Keratinocyte (primary cell): ENCODE measurements around the gene NIM1K. TPM values are rescaled to one million over a fixed set of nuclear protein-coding genes. Genes with fewer than 3 reads are reported as not detected.

Experiments
- DNase-seq: peaks from one replicate; pipeline ENCODE4 v3.0.0-alpha.2; 2011; ENCODE audit warnings: low read depth, missing footprints, low spot score
- FAIRE-seq: peaks from 2 replicates; lab custom pipeline; 2011; peaks lifted over from hg19 to GRCh38; lab: Jason Lieb, UNC
- H2AFZ ChIP-seq: 2 replicates; pipeline ENCODE4 v1.6.0; 2012; ENCODE audit warnings: low read length, control low read depth, inconsistent platforms; ENCODE audit not compliant: control insufficient read depth
- H3K27ac ChIP-seq: 2 replicates; pipeline ENCODE4 v1.5.1; 2011; ENCODE audit warnings: low read length; ENCODE audit not compliant: control insufficient read depth, insufficient read depth
- H3K27me3 ChIP-seq: 3 replicates; pipeline ENCODE4 v1.6.0; 2011; ENCODE audit warnings: low read length; ENCODE audit not compliant: control insufficient read depth, insufficient read depth; ENCODE audit errors: extremely low read depth
- H3K36me3 ChIP-seq, 2 experiments: 2 replicates in 1 of 2; 3 replicates in 1 of 2; pipeline ENCODE4 v1.5.1; 2011; ENCODE audit warnings: low read length in 2 of 2, mild to moderate bottlenecking in 1 of 2; ENCODE audit not compliant: control insufficient read depth in 2 of 2, insufficient read depth in 2 of 2; ENCODE audit errors: extremely low read depth in 1 of 2
- H3K4me1 ChIP-seq: 3 replicates; pipeline ENCODE4 v1.5.1; 2011; ENCODE audit warnings: low read length; ENCODE audit not compliant: control insufficient read depth, insufficient read depth; ENCODE audit errors: extremely low read depth
- H3K4me2 ChIP-seq: 3 replicates; pipeline ENCODE4 v1.6.0; 2011; ENCODE audit warnings: low read depth, low read length; ENCODE audit not compliant: control insufficient read depth, insufficient read depth; ENCODE audit errors: extremely low read depth
- H3K4me3 ChIP-seq, 3 experiments: fragments of 200-600 bp in 1 of 3; sonication (generic) in 1 of 3; 2 replicates in 2 of 3; 3 replicates in 1 of 3; pipeline ENCODE4 v1.5.1; 2011 to 2016; ENCODE audit warnings: low read length in 3 of 3, mild to moderate bottlenecking in 3 of 3, control low read depth in 2 of 3, inconsistent platforms in 1 of 3, low read depth in 1 of 3, mixed read lengths in 1 of 3, mixed run types in 1 of 3, moderate library complexity in 1 of 3; ENCODE audit not compliant: control insufficient read depth in 2 of 3, insufficient read depth in 2 of 3; ENCODE audit errors: extremely low read depth in 1 of 3
- H3K79me2 ChIP-seq: 2 replicates; pipeline ENCODE4 v1.6.0; 2012; ENCODE audit warnings: low read length; ENCODE audit not compliant: control insufficient read depth, insufficient read depth
- H3K9ac ChIP-seq: 3 replicates; pipeline ENCODE4 v1.6.0; 2011; ENCODE audit warnings: low read length; ENCODE audit not compliant: control insufficient read depth, insufficient read depth; ENCODE audit errors: extremely low read depth
- H3K9me1 ChIP-seq: 3 replicates; pipeline ENCODE4 v1.6.0; 2011; ENCODE audit warnings: low read length; ENCODE audit not compliant: control insufficient read depth, insufficient read depth; ENCODE audit errors: extremely low read depth
- H3K9me3 ChIP-seq: 2 replicates; pipeline ENCODE4 v1.5.1; 2012; ENCODE audit warnings: low read depth, low read length; ENCODE audit not compliant: control insufficient read depth
- H4K20me1 ChIP-seq: 3 replicates; pipeline ENCODE4 v1.6.0; 2011; ENCODE audit warnings: low read length; ENCODE audit not compliant: control insufficient read depth, insufficient read depth; ENCODE audit errors: extremely low read depth
- EZH2 ChIP-seq: IDR thresholded peaks from one replicate; pipeline ENCODE4 v1.6.1; 2012; ENCODE audit warnings: inconsistent platforms, mild to moderate bottlenecking, low read length, moderate library complexity
- dilution Hi-C: fragments of 300-500 bp; cut with MboI; formaldehyde crosslinking; loops from one replicate; pipeline ENCODE4 v1.7.0; 2020; ENCODE audit warnings: low sequenced_read_pairs; ENCODE audit not compliant: extremely low pct_ligation_motif_present
- polyA plus RNA-seq, 5 experiments: library from polyadenylated mRNA; depleted of rRNA in 3 of 5; stranded (reverse) in 3 of 5; stranded (forward) in 1 of 5; unstranded in 1 of 5; fragments of >200 nt; gene quantifications; 1 replicate in 1 of 5; 2 replicates in 3 of 5; 3 replicates in 1 of 5; pipeline versions ENCODE4 v1.2.1 to v1.2.3, GENCODE V29; 2011 to 2012; ENCODE audit warnings: missing spikeins in 2 of 5, low read depth in 1 of 5, low replicate concordance in 1 of 5
- TF ChIP-seq, protein P1 (sequence below), 3 experiments: IDR thresholded peaks in 1 of 3; conservative IDR thresholded peaks in 1 of 3; optimal IDR thresholded peaks in 1 of 3; 2 replicates in 2 of 3; 3 replicates in 1 of 3; pipeline versions ENCODE3 to v1.5.1; 2011; ENCODE audit warnings: low read length in 3 of 3, mild to moderate bottlenecking in 3 of 3, moderate library complexity in 2 of 3, control low read depth in 1 of 3, inconsistent platforms in 1 of 3; ENCODE audit not compliant: insufficient read depth in 2 of 3; ENCODE audit errors: extremely low read depth in 1 of 3

Gene NIM1K
- polyA plus RNA-seq, 1 donor (not counting 4 experiments of a cell fraction or from before 2014, with no cell fraction given) = 0.07 TPM

DNA sequence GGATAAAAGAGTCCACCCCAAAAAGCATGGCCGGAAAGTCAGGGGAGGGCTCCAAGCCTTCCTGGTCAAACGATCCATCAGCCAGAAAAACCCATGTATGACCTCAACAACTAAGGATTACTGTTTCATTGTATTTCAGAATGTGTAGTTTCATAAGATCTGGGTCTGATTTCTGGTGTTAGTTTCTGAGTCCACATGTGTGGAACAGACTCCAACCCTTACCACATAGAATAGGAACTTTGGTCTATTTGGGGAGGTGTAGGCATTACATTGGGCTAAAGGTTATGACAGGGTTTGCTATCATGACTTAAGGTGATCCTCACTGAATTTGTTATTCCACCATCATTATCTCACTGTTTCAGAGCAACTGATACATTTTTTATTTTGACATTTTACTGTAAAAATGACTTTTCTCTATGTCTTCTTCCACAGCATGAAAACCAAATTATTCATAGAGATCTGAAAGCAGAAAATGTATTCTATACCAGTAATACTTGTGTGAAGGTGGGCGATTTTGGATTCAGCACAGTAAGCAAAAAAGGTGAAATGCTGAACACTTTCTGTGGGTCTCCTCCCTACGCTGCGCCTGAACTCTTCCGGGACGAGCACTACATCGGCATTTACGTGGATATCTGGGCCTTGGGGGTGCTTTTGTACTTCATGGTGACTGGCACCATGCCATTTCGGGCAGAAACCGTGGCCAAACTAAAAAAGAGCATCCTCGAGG, 87.7 kb downstream of the NIM1K start:
- Histone ChIP-seq H3K9ac (no peak overlapping the region), H3K27me3 (no peaks in the 10 kb centered on the region), H2AFZ (no peak overlapping the region), H3K79me2 (no peaks in the 10 kb centered on the region), H3K27ac (no peak overlapping the region), H3K4me2 (no peak overlapping the region), H3K4me3 (no peak overlapping the region), H3K9me3 (no peaks in the 10 kb centered on the region), H3K9me1 (no peaks in the 10 kb centered on the region), H4K20me1 (no peaks in the 10 kb centered on the region), H3K36me3 (no peaks in the 10 kb centered on the region), H3K4me1 (peaks cover 24% of the 10 kb centered on the region)
- no peak for DNase-seq
- dilution Hi-C loops = no loop called here
- FAIRE-seq = no peak
- TF ChIP-seq, protein P1, sequence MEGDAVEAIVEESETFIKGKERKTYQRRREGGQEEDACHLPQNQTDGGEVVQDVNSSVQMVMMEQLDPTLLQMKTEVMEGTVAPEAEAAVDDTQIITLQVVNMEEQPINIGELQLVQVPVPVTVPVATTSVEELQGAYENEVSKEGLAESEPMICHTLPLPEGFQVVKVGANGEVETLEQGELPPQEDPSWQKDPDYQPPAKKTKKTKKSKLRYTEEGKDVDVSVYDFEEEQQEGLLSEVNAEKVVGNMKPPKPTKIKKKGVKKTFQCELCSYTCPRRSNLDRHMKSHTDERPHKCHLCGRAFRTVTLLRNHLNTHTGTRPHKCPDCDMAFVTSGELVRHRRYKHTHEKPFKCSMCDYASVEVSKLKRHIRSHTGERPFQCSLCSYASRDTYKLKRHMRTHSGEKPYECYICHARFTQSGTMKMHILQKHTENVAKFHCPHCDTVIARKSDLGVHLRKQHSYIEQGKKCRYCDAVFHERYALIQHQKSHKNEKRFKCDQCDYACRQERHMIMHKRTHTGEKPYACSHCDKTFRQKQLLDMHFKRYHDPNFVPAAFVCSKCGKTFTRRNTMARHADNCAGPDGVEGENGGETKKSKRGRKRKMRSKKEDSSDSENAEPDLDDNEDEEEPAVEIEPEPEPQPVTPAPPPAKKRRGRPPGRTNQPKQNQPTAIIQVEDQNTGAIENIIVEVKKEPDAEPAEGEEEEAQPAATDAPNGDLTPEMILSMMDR (optimal IDR thresholded peaks at IDR 0.05 in 1 of 3, IDR thresholded peaks at IDR 0.05 in 1 of 3, conservative IDR thresholded peaks at IDR 0.05 in 1 of 3; ENCODE audit: extremely low read depth in 1 of 3, insufficient read depth in 2 of 3, low read length in 3 of 3) = no peak
- TF ChIP-seq EZH2 = no peak

DNA sequence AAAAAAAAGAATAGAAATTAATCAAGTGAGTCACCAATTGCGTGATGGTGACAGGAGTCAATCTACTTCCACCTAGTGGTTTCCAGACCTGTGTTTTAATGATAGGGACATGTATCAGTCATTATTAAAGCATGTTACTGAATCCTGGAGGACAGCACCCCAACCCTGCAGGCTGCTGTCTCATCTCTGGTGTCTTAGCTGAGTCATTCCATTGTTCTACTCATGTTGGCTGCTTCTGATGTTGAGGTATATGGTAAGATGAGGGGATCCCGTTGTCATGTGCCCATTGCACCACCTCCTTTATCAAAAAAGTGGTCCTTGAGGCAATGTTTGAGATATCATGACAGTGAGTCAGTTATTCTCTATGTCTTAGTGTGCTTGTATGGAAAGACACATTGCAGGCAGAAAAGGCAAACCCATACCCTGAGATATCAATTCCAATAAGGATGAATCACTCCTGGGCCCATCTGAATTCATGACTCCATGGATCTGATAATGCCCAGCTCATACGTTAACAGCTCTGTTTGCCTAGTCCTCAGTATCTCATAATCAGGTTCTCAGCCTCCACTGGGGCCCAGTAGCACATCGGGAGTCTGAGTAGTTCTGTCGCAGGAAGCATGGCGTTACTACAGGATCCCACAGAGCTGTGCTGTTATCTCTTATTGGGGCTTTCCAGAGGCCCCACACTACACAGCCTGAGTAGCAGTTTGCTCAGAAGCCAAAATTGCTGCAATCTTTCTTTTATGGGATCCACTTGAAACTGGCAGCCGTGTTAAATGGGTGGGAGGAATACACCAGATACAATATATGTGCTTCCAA, 90.0 kb downstream of the NIM1K start:
- peak; percentile 93 for FAIRE-seq

More for the DNA sequence above, 90.0 kb downstream of the NIM1K start:
- no peak for TF ChIP-seq EZH2
- TF ChIP-seq, protein P1 (optimal IDR thresholded peaks at IDR 0.05 in 1 of 3, IDR thresholded peaks at IDR 0.05 in 1 of 3, conservative IDR thresholded peaks at IDR 0.05 in 1 of 3; ENCODE audit: extremely low read depth in 1 of 3, insufficient read depth in 2 of 3, low read length in 3 of 3) = no peak
- Histone ChIP-seq H3K27ac (peak overlapping the region; percentile 77), H3K4me2 (peak overlapping the region; percentile 43), H3K4me1 (peaks cover 24% of the 10 kb centered on the region), H3K27me3 (no peaks in the 10 kb centered on the region), H3K9me1 (no peaks in the 10 kb centered on the region), H3K9me3 (no peaks in the 10 kb centered on the region), H4K20me1 (peaks cover 2% of the 10 kb centered on the region), H3K9ac (no peak overlapping the region), H2AFZ (no peak overlapping the region), H3K4me3 (no peak overlapping the region), H3K79me2 (no peaks in the 10 kb centered on the region), H3K36me3 (peaks cover 0 to 1% of the 10 kb centered on the region in 2 experiments)
- peak; percentile 98 for DNase-seq
- dilution Hi-C loops = no loop called here
